ENCODE data around the gene SERPINA1.

DNA sequence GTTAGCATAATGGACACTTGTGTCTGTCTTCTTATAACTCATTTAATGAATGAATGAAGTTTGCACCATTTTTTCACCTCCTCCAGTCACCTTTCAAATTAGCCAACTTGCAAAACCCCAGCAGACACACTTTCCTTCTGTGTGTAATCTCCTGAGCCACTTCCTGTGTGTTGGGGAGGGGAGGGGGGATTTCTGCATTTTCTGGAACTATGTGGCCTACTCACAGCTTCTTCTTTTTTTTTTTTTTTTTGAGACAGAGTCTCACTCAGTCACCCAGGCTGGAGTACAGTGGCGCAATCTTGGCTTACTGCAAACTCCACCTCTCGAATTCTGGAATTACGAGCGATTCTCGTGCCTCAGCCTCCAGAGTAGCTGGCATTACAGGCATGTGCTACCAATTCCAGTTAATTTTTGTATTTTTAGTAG, 4.1 kb upstream of the SERPINA1 start:
- TF ChIP-seq, protein P1, sequence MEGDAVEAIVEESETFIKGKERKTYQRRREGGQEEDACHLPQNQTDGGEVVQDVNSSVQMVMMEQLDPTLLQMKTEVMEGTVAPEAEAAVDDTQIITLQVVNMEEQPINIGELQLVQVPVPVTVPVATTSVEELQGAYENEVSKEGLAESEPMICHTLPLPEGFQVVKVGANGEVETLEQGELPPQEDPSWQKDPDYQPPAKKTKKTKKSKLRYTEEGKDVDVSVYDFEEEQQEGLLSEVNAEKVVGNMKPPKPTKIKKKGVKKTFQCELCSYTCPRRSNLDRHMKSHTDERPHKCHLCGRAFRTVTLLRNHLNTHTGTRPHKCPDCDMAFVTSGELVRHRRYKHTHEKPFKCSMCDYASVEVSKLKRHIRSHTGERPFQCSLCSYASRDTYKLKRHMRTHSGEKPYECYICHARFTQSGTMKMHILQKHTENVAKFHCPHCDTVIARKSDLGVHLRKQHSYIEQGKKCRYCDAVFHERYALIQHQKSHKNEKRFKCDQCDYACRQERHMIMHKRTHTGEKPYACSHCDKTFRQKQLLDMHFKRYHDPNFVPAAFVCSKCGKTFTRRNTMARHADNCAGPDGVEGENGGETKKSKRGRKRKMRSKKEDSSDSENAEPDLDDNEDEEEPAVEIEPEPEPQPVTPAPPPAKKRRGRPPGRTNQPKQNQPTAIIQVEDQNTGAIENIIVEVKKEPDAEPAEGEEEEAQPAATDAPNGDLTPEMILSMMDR (IDR thresholded peaks at IDR 0.05), result no peak
- TF ChIP-seq EZH2phosphoT487 (IDR thresholded peaks at IDR 0.05), result no peak
